GM21390 (cell line): ENCODE results near the gene STRN4.
"Not testable (repeated sequence)": the region's sequence is repeated elsewhere in the genome, so short reads cannot be mapped to it uniquely, and the experiment has no call there.

ENCODE experiments used
- ATAC-seq: cut with Tn5 transposase; IDR thresholded peaks from one replicate; pipeline ENCODE4 v1.9.1; 2021; ENCODE audit not compliant: unreplicated experiment

STRN4 gene

DNA sequence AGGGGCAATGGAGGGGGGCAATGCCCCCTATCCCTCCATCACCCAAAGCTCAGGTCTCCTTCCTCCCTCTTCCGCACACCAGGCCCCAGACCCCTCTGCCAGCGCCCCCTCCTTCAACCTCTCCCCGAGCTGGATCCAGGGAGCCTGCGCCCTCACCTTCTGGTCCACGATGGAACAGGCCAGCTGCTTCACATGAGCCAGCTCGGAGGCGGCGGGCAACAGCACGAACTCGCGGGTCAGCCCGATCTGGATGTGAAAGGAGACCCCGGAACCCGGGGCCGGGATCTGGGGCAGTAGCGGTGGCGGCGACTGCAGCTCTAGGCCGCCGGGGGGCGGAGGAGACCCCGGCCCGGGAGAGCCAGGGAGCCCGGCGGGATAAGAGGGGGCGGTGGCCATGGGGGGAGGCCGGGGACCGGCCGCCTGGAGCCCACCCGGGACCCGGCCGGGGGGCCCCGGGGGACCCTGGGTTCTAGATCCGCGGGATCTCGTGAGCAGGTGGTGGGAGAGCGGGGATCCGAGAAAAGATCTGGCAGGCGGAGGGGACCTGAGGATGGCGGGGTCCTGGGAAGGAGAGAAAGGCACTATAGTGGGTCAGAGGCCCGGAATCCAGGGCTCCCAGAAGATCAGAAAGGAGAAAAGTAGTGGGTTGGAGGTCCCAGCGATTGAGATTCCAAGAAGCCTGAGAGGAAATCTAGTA lies 30.1 kb downstream of the STRN4 start:
- ATAC-seq: no peak

DNA sequence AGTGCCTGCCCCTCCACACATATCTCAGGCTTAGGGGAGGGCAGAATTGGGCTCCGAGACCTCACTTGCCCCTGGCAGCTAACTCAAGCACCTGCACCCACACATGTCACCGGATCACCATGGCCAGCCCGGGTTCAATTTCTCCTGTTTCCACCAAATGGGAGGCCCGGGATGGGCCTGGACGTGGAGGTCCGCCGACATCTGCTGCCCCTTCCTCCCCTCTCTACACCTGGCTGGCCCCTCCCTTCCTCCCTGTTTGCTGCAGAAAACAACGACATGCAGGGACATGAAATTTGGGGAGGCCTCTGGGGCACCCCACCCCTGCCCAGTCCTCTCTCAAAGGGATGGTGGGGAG lies 30.7 kb downstream of the STRN4 start:
- ATAC-seq: no peak

DNA sequence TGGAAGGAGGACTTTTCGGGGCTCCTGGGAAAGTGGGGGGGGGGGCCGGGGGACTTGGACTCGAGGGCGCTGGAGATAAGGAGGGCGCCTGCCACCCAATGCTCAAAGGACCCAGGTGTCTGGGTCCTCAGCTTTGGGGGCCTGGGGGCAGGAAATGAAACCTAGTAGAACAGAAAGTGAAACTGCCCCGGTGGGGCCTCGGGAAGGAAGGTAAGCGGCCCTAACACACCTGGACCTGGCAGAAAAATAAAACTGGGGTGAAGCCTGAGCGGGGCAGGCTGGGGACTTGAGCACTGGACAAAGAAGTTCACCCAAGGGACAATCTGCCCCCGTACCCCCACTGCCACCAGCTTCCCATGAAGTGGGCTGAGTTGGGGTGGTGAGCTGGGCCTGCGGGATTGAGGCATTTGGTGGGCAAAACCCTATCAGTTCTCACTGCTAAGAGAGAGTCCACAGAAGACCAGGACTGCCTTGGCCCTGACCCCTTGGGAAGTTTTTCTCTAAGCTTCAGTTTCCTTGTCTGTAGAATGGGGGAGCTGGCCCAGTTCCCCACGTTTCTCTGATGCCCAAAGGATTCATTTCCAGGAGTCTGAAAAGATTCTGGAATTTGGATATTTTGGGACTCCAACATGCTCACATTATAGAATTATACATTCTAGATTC lies 31.7 kb downstream of the STRN4 start:
- no peak for ATAC-seq

DNA sequence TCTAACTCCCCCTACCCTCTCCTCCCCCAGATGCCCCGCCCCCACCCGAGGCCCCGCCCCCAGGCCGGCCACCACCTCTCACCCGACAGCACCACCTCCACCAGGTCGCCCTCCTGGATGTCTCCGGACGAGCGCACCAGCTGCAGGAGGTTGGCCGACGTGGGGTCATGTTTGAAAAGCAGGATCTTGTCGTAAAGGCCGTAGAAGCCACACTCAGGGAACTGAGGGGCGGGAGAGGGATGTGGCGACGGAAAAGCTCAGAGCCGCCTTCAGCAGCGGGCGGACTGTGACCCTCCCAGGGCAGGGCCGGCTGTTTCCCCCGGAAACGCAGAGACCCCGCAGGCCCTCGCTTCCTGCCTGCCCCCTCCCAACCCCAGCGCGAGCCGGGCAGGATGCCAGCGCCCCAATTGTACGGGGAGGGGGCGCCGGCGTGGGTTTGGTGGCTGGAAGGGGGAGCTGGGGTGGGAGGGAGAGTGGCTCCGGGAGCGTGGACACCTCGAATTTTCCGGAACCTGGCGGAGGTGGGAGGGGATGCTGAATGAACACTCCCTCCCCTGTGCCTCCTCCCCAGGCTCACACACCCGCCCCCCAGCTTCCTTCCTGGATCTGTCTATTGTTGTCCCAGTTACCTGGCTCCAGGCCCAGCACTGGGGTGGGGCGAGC lies 32.3 kb downstream of the STRN4 start:
- no peak for ATAC-seq

- not testable (repeated sequence) for ATAC-seq
These were observed 33.4 kb downstream of the STRN4 start for GRCh38 chr19:46712768-46713338.

- ATAC-seq: no peak
These were observed 35.6 kb downstream of the STRN4 start for GRCh38 chr19:46710687-46711086.

DNA sequence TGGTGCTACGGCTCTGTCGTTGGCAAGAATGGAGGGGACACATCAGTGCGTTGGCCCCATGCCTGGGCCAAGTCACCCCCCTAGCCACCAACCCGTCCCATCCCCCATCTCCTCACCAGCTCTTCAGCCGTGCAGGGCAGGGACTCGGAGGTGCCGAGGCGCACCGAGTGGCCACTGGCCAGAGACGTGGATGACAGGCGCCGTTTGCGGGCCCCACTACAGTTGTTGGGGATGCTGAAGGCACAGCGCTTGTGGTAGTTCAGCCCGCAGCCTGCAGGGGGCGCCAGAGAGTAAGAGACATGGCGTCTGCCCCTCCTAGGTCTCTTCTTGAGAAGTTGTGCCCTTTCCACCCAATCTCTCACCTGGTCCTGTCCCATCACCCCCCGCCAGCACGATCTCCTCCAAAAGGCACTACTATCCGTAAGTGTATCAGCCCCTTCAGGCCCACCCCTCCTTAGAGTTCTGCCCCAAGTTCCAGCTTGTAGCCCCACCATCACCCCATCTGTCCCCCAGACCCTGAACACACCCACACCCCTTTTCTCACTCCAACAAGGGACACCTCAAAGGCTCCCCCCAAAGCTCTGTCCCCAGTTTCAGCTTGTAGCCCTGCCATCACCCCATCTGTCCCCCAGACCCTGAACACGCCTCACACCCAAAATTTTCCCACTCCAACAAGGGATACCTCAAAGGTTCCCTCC lies 41.7 kb downstream of the STRN4 start:
- ATAC-seq: no peak

GRCh38 chr19:46700704-46701103 lies 45.5 kb downstream of the STRN4 start:
- no peak for ATAC-seq

GRCh38 chr19:46698395-46699321 lies 47.6 kb downstream of the STRN4 start:
- no peak for ATAC-seq

DNA sequence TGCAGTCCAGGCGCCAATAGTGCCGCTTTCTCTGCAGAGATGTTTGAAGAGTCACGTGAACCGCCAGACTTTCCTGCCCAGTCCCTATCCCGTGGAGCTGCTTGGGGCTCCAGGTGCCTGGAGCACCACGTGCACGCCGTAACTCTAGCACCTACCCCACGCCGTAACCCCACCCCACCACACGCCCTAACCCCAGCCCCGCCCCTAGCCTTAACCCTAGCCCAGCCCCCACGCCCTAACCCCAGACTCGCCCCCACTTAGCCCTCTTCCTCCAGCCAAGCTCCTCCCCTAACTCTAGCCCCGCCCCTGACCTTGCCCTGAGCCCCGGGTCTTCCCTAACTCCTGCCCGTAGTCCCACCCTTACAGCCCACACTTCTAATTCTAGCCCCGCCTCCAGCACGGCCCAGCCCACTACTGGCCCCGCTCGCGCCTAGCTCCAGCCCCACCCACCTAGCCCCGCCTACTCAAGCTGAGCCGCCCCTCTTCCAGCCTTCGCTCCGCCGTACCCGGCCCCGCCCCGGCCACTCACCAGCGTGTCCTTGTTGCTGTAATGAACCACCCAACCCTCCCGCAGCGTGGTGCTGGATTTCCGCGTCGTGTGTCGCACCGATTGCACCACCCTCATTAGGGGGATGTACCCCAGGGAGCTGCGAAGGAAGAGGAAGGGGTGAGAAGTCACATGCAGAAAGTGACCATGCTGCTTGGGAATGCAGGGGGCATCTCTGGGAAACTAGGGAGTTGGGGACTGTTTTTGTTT lies 48.9 kb downstream of the STRN4 start:
- no peak for ATAC-seq

DNA sequence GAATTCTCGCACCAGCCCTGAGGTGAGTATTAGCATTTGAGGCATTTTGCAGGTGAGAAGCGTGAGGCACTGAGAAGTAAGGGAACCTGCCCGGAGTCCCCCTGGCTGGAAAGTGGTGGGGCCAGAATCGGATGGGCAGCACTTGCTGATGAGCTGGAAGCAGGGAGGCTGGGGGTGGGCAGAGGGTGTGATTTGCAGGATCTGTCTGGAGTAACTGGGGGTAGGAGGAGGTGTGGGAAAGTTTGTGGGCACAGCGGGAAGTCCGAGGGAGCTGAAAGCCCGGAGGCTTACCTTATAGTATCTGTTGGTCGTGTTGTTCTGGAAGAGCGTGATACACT lies 49.4 kb downstream of the STRN4 start:
- ATAC-seq: no peak

DNA sequence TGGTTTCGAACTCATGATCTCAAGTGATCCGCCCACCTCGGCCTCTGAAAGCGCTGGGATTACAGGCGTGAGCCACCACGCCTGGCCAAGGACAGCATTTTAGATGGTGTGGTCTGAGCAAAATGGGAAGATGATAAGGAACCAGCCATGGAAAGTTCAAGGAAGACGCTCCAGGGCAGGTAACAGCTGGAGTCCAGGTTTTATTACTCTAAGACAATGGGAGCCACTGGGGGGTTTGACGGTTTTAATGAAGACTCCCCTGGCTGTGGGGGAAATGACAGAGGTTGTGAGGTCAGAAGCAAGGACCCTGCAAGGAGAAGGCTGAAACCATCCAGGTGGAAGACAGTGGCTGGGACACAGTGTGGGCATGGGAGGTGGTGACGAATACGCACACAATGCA lies 50.2 kb downstream of the STRN4 start:
- ATAC-seq: no peak

DNA sequence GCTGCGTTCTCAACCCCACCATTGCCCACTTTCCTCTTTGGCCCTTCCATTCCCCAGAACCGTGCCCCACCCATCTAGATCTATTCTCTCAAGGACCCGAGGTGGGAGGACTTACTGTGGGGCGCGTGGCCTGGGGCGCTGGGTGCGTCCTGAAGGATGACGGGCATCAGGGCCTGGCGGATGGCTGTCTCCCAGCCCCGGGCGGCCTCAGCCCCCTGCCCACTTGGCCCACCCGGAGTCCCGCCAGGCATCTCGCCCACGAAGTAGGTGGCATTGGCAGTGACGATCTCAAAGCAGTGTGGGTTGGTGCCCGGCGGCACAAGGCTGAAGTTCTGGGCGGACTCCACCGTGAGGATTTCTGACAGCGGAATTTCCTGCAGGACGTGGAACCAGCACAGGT lies 52.5 kb downstream of the STRN4 start:
- no peak for ATAC-seq

DNA sequence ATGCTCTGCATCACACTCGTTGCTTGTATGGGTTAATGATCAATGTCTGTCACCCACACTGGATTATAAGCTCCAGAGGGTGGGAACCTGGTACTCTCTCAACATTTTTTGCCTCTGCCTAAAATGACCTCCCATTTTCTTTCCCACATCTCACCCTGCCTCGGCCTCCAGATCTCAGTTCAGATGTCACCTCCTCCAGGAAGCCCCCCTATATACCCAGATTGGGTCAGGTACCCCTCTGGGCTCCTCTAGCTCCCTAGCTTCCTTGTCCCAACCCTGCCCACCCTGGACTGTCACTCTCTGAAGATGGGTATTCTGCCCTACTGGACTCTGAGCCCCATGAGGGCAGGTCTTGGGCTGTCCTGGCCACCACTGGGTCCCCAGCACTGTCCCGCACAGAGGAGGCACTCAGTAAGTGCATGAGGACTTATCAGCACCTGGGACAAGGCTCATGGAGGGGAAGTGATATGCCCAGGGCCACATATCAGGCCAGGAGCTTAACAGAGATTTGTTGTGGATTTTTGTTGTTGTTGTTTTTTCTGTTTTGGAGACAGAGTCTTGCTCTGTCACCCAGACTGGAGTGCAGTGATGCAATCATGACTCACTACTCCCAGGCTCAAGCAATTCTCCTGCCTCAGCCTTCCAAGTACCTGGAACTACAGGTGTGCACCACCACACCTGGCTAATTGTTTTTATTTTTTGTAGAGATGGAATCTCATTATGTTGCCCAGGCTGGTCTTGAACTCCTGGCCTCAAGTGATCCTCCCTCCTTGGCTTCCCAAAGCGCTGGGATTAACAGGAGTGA lies 53.1 kb downstream of the STRN4 start:
- no peak for ATAC-seq

- no peak for ATAC-seq
These were observed 54.3 kb downstream of the STRN4 start for GRCh38 chr19:46691948-46692347.

GRCh38 chr19:46691104-46691503 lies 55.1 kb downstream of the STRN4 start:
- ATAC-seq: no peak

DNA sequence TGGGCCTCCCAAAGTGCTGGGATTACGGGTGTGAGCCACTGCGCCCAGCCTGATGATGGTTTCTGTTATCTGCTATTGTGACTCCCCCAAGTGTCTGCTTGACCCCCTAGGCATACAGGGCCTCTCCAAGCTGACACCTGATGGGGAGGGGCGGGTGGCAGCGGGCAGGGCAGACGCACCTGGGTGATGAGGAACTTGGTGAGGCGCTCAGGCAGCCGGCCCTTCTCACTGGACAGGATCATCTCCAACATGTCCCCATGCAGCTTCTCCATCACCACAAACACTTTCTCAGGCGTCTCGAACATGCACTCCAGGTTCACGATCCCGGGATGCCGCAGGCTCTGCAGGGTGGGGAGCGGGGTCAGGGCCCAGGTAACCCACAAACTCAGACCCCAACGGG lies 56.9 kb downstream of the STRN4 start:
- ATAC-seq: no peak

- ATAC-seq: no peak
These were observed 58.7 kb downstream of the STRN4 start for GRCh38 chr19:46687438-46688145.
